ENCODE results near the gene SV2C.
"Not testable (repeated sequence)": the region's sequence is repeated elsewhere in the genome, so short reads cannot be mapped to it uniquely, and the experiment has no call there.

SV2C gene

DNA sequence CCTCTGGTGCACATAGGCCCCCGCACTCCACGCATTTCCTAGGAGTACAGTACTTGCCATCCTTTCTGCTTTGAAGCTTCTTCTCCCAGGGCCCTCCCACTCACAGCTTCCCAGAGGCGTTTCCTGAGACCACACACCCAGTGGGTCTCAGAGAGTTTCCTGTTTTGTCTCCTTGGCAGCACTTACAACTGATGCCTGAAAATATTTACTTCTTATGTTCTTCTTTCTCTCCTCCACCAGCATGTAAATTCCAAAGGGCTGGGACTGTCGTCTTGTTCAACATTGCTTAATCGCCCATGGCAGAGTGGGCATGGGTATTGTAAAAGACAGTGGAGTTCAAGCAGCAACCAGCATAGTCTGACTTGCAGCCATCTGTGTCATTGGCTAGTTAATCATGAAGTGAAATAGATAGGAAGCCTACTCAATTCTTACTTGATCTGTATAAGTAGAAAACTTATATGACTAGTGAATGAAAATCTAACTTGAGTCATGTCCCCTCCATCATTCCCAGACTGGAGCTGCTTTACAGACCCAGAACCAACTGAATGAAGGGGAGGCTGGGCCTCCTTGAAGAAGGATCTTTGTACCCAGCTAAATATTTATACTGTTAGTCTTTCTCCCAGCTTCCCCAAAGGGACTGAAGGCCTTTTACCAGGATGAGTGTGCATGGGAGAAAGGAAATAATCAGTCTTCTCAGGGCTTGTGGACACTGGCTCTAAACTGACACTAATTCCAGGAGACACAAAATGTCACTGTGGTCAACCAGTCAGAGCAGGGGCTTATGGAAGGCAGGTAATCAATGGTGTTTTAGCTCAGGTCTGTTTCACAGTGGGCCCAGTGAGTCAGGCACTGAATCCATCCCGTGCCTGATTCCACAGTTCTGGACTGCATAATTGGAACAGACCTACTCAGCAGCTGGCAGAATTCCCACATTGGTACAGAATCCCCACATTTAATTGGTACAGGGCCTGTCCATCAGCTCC lies 116.4 kb downstream of the SV2C start:
- no peak for DNase-seq (ENCODE audit: low read depth in 2 of 2, low spot score in 1 of 2)

DNA sequence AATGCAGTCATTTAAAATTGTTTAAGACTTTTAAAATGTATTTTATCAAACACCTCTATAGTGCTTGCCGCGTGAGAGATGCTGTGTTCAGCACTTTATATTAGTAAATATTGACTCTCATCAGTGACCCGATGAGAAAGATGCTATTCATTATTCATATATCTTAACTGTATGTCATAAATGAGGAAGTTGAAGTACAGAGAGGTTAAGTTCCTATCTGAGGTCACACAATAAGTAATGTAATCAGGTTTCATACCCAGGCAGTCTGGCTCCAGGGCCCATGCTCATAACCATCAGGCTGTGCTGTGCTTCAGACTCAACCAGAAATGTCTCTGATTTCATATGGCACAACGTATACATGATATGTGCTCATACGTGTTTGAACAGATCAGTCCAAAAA lies 119.0 kb downstream of the SV2C start:
- DNase-seq (ENCODE audit: low read depth in 2 of 2, low spot score in 1 of 2), result no peak

DNA sequence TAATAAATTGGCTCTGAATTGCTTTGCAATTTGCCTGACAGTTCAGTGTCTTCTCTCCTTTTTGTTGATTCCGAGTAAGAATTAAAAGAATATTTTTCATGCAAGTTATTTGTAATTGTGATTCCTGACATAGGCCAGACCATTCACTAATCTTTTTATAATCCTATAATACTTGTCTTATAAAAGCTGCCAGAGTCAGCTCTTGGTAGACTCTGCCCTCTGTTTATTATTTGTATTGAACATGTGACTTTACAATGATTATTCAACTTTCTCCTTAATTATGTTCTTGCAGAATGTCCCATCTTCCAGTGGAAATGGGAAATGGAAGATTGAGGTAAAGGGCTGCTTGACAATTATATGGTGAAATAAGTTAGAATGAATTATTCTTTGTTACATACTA lies 121.0 kb downstream of the SV2C start:
- no peak for DNase-seq (ENCODE audit: low read depth in 2 of 2, low spot score in 1 of 2)

DNA sequence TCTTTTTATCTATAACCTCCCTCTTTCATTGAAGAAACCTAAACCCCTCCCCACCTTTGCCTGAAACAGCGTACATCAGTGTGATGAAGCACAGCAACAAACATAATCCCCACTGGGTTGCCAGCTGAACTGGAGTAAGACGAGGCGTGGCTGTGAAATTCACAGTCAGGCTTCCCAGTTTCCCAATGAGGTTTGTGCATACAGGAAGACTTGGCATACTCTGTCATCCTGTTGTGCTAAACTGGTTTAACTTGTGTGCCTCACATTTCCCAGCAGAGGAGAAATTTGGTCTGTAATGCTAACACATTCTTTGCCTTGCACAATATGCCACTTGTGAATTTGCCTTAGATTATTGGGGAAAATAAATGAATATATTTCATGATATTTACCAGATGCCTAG lies 121.5 kb downstream of the SV2C start:
- DNase-seq (ENCODE audit: low read depth in 2 of 2, low spot score in 1 of 2), result no peak

DNA sequence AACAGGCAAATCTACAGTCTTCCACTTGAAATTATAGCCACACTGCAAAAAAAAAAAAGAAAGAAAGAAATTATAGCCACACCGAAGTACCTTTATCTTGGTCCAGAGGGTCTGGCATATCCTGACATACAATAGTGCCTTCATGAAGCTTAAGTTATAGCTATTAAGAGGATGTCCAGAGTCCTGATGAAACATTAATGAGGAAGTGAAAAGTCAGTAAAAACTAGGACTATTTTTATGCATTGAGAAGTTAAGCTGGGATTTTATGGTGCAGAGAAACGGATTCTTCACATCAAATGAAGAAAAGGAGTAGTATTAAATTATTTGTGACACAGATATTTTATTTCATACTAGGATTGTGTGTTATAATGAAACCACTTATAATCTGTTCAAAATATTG lies 123.9 kb downstream of the SV2C start:
- DNase-seq (ENCODE audit: low read depth in 2 of 2, low spot score in 1 of 2), result no peak

DNA sequence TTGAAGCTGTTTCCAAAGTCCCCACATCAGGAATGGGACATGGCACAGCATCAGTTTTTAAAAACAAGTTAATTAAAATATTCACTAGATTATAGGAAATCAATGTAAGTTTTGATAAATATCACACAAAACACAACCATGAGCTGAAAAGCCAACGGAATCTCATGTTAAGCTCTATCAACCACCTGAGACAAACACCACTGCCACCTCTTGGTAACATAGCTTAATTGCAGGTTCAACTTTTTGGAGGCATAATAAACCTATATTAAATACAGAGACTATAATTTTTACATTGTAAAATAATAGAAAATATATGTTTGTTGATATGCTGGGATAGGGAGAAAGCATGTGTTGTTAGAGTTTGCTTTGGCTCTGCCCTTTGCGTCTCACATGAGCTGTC lies 126.1 kb downstream of the SV2C start:
- DNase-seq (ENCODE audit: low read depth in 2 of 2, low spot score in 1 of 2), result no peak

DNA sequence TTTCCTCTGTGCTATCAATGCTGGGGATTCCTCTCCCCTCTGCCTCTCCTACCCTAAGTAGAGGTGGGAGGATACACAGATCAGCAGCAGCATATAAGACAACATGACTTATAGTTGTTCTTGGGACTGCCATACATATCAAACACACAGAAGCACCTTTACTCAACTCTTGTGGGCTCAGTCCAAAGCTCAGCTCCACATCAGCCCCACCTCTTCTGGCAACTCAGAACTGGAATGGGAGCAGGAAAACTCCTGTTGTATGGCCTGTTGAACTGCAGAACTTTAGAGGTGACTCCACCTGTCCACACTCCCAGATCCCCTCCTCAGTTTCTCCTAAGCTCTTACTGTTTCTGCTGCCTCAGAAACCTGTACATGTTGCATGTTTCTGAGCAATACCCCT lies 127.8 kb downstream of the SV2C start:
- DNase-seq (ENCODE audit: low read depth in 2 of 2, low spot score in 1 of 2), result no peak

DNA sequence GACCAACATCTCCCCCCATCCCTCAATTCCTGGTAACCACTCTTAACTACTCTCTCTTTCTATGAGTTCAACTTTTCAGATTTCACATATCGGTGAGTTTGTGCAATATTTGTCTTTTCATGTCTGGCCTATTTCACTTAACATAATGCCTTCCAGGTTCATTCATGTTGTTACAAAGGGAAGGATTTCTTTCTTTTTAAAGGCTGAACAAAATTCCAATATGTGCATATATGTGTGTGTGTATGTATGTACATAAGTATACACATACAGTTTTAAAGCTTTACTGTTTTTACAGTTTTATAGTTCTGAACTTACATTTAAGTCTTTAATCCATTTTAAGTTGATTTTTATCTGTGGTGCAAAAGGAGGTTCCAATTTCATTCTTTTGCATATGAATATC lies 130.7 kb downstream of the SV2C start:
- DNase-seq (ENCODE audit: low read depth in 2 of 2, low spot score in 1 of 2), result no peak

DNA sequence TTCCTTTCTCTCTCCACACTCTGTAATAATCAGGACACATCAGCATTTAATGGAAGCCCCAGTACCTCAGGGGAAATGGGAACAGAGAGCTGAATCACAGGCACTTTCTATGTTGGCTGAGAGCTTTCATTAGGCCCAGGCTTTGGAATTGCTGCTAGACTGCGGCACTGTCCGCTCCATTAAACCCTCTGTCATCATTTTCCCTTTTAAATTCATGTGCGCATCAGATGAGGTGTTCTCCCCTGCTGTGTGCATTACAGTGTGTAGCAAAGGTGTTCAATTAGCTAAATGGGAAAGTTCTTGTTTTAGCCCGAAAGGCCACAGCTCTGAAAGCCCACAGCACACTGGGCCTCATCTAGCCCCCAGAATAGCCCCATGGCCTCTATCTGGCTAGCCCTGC lies 133.6 kb downstream of the SV2C start:
- no peak for DNase-seq (ENCODE audit: low read depth in 2 of 2, low spot score in 1 of 2)

DNA sequence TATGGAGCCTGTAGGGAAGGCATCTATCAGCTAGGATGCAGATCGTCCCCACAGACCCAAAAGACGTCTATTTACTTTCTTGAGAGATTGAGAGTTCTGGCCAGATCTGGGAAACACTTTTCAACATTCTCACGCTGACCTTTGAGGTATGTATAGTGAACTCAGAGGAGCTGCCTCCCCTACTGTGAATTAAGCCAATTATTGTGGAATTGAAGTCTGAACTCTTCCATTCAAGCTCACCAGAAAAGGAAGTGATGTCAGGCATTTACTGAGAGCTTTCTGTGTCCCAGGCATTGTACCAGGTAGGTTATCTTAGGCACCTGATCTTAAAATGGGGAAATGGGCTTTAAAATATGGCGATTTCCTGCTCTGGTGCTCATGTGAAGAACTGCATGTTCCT lies 136.5 kb downstream of the SV2C start:
- no peak for DNase-seq (ENCODE audit: low read depth in 2 of 2, low spot score in 1 of 2)

DNA sequence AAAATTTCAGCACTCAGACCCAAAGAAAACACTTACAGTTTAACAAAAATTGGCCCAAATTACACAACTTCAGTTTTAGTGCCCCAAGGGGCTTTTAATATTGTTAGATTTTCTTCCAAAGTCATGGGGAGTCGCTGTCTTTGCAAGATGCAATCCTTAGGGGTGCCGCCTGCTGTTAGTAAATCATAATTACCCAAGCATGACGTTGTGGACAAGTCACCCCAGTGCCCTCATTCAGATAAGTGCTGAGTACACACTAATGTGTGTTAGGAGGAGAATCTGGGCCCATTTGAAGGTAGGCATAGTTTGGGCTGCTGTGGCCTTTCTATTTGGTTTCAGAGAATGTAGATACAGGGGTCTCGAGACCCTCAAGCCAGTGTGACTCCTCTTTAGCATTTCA lies 138.1 kb downstream of the SV2C start:
- no peak for DNase-seq (ENCODE audit: low read depth in 2 of 2, low spot score in 1 of 2)

DNA sequence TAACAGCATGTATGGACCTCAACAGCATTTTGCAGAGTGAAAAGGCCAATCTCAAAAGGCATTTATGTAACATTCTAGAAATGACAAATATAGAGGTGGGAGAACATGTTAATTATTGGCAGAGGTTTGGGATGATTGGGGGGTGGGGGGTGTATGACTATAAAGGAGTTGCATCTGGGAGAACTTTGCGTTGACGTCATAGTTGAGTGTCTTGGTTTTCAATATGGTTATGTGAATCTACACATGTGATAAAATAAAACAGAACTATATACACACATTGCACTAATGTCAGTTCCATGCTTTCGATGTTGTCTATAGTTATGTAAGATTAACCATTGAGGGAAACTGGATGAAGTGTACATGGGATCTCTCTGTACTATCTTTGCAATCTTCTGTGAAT lies 139.1 kb downstream of the SV2C start:
- DNase-seq (ENCODE audit: low read depth in 2 of 2, low spot score in 1 of 2), result no peak

DNA sequence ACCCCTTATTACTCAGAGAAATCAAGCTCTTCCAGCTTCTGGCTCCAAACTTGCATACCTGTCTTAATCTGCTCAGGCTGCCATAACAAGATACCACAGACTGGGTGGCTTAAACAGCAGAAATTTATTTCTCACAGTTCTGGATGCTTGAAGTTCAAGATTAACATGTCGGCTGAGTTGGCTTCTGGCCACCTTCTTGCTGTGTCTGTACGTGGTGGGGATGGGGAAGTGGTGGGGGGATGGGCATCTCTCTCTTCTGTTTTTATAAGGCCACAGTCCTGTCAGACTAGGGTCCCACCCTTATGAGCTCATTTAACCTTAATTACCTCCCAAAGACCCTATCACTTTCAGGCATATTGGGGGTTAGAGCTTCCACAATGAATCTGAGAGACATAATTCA lies 140.5 kb downstream of the SV2C start:
- no peak for DNase-seq (ENCODE audit: low read depth in 2 of 2, low spot score in 1 of 2)

DNA sequence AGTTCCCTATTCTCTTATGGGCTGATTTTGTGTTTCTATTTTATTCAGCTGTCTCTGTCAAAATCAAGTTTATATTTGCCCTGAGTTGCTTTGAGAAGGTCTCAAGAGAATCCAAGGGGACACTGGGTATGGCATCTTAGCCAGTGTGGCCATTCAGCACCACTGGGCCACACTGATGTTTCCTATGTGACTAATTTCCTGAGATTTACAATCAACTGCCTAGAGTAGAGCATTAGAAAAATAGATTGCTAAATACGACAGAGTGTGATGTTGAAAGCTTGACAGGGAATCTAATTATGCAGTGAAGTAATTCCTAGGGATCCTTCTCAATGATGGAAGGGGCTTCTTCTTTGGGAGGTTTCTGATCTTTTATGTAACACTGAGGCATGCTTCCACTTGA lies 141.7 kb downstream of the SV2C start:
- no peak for DNase-seq (ENCODE audit: low read depth in 2 of 2, low spot score in 1 of 2)

DNA sequence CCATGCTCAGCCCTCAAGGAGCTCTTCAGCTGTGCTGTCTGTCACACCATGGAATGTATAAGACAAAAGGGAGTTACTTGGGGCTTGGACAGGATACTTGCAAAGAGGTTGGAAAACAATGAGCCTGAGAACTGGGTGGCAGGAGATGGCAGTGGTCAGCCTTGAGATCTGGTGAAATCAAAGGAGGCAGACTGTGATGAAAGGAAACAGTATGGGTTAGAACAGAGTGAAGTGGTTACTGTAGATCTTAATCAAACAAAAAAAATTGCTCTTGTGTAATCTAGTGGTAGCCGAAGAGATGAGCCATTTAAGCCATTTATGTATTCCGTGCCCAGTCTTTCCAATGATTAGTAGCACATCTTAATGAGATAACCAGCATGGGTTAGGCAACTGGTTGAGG lies 142.2 kb downstream of the SV2C start:
- DNase-seq (ENCODE audit: low read depth in 2 of 2, low spot score in 1 of 2), result no peak

DNA sequence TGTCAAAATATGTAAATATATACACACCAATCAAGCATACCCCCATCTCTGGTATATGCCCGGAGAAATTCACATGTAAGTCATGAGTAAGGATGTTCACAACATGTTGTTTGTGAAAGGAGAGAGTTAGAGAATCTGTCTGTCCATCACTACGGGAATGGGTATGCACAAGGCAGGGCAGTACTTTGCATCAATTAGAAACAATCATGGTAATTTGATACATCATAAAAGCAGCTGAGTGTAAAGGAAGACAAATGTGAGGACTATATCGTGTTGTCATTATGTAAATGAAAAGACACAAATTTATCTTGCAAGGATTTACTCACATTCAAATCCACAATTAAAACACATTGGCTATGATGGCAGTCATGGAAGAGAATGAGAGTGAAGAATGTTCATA lies 146.7 kb downstream of the SV2C start:
- no peak for DNase-seq (ENCODE audit: low read depth in 2 of 2, low spot score in 1 of 2)

DNA sequence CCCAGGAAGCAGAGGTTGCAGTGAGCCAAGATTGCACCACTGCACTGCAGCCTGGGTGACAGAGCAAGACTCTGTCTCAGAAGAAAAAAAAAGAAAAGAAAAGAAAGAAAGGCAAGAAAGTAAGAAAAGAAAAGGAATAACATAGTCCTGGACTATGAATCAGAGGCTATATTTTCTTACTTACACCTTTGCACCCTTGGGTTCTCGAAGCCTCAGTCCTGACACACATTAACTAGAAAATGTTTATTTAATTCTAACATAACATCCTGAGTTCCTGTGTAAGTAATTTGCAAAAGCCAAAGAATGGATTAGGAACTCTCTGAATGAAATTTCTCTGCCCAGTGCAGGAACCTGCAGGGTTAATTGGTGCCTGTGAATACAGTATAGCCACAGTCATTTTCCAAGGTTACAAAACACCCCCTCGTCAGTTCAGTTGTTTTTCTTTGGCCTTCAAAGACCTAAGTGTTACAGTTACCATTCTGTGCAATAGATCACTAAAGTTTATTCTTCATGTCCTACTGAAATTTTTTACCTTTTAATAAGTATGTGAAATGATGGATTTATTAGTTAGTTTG lies 147.6 kb downstream of the SV2C start:
- no peak for DNase-seq (ENCODE audit: low read depth in 2 of 2, low spot score in 1 of 2)

DNA sequence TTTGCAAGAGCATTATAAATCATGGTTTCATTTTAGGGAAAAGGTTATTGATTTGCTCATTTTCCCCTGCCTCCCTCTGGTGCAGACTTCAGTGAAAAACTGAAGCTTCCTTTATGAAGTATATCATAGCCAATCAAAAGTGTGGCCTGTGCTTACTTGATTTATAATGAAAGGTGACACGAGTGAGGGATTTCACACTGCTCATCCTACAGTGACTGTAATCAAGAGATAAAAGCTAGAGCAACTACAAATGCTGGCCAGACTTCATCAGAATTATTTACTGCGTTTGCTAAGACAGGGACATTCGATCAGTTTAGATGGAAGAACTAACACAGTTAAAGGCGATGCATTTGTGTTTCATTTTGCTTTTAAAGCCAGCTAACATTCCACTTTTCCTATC lies 151.5 kb downstream of the SV2C start:
- no peak for DNase-seq (ENCODE audit: low read depth in 2 of 2, low spot score in 1 of 2)

DNA sequence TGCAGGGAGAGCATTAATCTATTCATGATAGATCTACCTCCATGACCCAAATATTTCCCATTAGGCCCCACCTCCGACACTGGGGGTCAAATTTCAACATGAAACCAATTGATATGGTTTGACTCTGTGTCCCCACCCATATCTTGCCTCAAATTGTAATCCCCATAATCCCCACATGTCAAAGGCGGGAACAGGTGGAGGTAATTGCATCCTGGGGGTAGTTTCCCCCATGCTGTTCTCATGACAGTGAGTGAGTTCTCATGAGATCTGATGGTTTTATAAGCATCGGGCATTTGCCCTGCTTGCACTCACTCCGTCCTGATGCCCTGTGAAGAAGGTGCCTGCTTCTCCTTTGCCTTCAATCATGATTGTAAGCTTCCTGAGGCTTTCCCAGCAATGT lies 153.5 kb downstream of the SV2C start:
- no peak for DNase-seq (ENCODE audit: low read depth in 2 of 2, low spot score in 1 of 2)

DNA sequence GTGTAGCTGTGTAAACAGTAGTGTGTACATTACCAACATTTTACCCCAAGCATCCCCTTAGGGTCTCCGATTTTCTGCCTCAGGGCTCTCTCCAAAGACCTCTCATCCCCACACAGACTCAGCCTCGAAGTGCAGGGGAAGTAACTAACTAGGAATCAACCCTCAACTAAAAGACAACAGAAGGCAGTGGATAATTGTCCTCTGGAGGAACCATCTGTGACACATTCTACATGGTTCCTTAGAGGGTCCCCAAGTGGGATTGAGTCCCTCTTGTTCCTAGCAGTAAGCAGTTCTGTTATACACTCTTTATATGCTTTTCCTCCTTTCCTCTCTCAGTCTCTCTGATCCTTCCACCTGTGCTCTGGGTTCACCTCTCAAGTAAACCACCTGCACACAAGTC lies 157.2 kb downstream of the SV2C start:
- DNase-seq (ENCODE audit: low read depth in 2 of 2, low spot score in 1 of 2), result no peak

DNA sequence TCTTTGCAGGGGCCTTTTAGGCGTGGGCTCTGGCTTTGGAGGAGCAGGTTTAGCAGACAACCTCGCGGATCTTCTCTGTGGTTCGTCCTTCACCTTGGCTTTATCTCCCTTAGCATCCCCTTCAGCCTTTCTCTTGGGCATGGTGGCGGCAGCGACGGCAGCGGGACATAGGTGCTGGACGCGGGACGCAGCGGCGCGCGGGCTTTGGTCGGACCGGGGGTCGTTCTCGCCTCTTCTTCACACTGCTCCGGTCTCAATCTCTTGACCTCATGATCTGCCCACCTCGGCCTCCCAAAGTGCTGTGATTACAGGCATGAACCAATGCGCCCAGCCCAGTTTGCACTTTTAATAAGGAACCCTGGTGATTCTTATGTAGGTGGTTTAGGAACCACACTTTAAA lies 159.0 kb downstream of the SV2C start:
- DNase-seq (ENCODE audit: low read depth in 2 of 2, low spot score in 1 of 2), result not testable (repeated sequence)

DNA sequence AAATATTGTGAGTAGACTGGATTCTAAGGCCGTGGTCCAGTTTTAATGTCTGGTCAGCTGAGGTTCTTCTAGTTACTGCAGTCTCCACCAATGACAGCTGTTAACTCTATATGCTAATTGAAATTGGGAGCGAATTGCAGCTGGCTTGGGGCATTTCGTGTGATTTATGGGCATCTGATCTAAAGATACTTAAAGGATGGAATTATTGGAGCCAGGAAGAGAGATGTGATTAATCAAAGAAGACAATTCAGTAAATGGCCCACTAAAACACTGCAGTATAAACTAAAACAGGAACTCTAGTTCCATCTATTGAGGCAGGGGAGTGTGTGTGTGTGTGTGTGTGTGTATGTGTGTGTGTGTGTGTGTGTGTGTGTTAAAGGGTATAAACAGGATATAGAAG lies 162.4 kb downstream of the SV2C start:
- no peak for DNase-seq (ENCODE audit: low read depth in 2 of 2, low spot score in 1 of 2)

DNA sequence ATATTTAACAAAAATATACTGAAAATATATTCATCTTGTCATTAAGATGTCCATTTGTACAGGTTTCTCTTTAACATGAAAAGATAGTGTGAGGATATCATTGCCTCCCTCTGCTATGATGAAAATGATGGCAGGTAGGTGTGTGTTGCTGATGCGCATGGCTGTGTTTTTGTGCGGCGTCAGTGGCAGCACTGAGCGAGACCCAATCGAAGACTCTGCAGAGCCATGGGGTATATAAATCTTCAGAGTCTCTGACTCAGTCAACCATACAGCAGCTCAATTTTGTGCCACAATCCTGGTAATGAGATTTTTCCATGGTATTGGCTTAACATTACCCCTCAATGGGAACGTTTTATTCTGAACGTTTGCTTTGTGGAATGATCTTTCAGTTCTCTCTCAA lies 166.4 kb downstream of the SV2C start:
- DNase-seq (ENCODE audit: low read depth in 2 of 2, low spot score in 1 of 2), result no peak
